Activated CD4-positive, CD25-positive, alpha-beta regulatory T cell (primary cell): ENCODE results near the gene IQSEC1.

Experiments
- DNase-seq, 4 experiments: peaks; one replicate each; lab custom pipeline; 2025; lab: John Stamatoyannopoulos, UW

Gene IQSEC1

GRCh38 chr3:13106308-13107001, 33.2 kb upstream of the IQSEC1 start:
- no peak for DNase-seq

DNA sequence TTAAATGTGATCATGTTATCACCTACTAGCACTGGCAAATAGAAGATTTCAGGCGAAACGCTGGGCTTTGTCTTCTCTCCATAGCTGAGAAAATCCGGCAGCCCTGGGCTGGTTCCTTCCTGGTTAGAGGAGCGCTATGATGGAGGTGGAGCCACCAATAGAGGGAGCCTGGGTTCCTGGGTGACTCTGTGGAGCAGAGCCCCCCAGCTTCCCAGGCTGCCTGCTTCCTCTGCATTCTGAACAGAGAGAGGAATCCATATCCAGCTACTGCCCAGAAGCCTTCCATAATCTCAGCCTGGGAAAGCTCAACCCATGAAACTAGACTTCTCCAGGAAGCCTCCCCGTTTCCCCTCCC, 32.6 kb upstream of the IQSEC1 start:
- no peak for DNase-seq

DNA sequence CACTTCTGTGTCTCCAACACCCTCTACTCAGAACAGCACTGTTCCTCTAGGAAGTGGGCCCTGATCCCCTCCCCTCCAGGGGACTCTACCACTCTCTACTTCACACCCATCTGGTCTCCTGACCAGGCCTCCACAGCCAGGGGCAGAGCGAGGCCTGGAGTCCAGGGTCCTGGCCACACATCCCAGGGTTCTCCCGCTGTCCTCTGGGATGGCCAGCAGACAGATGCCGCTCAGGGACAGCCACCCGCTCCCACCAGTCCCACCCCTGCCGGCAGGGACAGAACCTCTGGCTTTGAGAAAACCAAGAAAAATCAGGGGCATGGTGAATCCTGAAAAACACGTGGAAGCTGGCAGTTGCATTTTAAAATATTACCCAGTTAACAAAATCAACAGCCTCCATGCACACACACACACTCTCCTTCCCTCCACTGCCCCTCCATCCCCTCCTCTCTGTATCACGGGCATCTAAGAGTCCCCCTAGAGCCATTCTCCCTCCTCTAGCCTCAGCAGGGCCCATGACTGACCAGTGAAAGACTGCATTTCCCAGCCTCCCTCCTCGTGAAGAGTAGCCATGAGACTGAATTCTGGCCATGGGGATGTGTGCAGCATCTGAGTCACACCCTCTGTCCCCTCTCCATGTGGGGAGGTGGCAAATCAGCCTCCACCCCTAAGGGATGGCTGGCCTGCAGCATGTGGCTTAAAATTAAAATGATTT, 32.1 kb upstream of the IQSEC1 start:
- no peak for DNase-seq

- no peak for DNase-seq
These were observed 31.3 kb upstream of the IQSEC1 start for GRCh38 chr3:13104511-13104910.

DNA sequence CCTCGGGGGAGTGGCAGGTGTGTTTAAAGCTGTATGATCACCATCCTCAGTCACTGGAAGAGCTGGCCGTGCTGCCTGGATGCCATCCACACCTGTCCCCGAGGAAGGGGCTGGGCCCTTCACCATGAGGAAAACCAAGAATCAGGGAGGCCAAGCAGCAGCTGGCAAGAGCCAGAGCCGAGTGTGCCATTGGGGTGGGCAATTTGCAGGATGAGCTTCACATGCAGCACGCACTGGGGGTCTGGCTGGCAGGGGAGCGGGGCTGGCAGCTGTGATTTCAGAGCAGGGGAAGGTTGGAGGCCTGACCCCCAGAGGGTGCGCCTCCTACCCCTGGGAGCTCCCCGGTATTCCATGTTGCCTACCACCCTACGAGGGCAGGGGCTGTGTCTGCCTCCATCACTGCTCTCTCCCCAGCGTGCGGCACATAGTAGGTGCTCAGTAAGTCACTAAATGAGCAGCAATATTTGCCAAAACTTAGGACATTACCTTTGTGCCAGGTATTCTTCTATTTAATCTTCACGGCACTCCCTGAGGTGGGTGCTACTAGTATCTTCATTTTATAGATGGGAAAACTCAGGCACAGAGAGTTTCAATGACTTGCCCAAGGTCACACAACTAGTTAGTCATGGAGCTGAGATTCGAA, 30.3 kb upstream of the IQSEC1 start:
- DNase-seq, result no peak

DNA sequence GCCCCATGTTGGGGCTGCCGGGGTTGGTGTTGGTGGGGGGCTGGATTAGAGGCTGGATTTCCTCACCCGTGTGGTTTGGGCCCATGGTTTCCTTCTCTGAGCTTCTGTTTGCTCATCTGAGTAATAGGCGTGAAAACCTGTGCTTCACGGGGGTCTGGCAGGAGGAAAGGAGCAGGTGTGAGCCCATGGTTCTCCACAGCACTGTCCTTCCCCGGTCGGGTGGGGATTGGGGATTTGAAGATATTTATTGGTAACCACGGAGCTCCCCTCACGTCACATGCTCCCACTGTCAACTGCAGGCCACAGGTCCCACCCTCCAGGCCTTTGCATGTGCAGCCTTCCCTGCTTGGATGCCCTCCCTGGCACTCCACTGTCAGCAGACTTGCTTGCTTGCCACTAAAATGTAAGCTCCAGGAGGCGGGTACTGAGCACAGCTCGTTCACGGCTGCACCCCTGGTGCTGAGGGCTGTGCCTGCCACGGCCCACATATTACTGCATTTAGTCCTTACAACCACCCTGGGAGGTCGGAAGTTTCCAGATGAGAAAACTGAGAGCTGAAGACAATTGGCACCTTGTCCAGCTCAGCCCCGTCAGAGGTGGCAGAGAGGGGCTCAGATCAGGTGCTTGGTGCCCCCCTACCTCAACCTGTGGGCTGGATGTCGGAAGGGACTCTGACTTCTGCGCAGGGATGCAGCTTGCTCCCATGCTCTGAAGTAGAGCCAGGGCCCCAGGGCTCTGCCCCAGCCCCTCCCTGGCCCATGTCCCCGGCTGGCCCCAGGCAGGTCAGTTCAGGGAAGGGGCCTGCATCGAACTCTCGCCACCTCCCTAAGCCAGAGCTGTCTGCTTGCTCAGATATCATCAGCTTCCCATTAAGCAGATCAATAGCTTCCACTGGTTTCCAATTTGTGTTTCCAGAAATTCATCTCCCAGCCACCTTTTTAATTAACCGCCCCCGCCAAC, 29.4 kb upstream of the IQSEC1 start:
- DNase-seq, result no peak

DNA sequence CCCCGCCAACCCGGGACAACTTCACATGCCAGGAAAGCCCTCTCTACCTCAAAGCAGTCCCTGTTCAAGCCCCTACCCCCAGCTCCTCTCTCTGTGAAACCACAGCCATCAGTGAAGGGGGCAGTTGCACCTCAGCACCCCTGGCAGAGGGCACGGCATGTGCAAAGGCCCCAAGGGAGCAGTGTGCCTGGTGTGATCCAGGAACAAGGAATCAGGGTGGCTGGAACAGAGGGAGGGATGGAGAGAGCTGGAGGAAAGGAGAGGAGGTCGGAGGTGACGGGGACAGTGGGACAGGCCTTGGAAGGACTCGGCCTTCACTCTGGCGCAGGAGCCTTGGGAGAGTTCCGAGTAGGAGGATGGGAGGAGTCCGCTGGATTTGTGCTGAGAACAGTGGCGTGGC, 26.5 kb upstream of the IQSEC1 start:
- no peak for DNase-seq

GRCh38 chr3:13098192-13098988, 25.2 kb upstream of the IQSEC1 start:
- DNase-seq, result no peak

DNA sequence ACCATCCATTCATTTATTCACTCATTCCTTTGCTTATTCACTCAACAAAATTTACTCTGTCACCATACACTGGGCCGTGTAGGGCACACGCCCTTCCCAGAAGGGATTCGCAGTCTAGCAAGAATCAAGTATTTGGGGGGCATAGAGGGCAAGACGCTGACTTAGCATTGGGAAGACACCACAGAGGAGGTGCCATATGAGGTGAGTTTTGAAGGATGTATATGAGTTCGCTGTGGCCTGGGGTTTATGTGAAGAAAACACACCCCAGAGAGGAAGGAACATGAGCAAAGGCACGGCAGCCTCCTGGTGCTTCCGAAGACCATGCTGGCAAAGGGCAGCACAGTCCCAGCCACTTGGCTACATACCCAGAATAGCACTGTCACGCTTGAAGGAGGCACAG, 23.1 kb upstream of the IQSEC1 start:
- DNase-seq, result no peak

DNA sequence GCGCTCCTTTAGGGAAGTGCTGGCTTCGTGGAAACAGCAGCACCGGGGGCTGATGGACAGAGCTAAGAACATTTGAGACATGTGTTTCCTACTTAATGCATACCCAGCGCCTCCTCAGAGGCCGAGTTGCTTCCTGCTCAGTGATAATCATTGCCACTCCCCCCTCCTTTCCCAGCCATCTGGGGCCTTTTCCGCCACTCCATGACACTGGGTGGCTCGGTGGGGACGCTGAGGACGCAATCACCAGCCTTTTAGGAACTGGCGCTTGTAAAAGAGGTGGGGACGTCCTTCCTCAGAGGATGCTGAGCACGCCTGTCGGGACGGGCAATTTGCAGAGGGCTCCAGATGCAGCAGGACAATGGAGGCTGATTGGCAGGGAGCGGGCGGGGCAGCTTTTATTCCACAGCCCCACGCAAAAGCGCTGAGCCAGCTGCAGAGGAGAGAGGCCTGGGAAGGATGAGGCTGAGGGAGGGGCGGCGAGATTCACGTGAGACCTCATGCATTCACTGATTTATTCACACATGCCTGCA, 22.2 kb upstream of the IQSEC1 start:
- DNase-seq, result no peak

- DNase-seq, result no peak
These were observed 20.5 kb upstream of the IQSEC1 start for GRCh38 chr3:13093687-13094086.

GRCh38 chr3:13092621-13093617, 19.7 kb upstream of the IQSEC1 start:
- no peak for DNase-seq

GRCh38 chr3:13091898-13092611, 18.8 kb upstream of the IQSEC1 start:
- DNase-seq, result peak; percentile 52 to 75 (median 58)

DNA sequence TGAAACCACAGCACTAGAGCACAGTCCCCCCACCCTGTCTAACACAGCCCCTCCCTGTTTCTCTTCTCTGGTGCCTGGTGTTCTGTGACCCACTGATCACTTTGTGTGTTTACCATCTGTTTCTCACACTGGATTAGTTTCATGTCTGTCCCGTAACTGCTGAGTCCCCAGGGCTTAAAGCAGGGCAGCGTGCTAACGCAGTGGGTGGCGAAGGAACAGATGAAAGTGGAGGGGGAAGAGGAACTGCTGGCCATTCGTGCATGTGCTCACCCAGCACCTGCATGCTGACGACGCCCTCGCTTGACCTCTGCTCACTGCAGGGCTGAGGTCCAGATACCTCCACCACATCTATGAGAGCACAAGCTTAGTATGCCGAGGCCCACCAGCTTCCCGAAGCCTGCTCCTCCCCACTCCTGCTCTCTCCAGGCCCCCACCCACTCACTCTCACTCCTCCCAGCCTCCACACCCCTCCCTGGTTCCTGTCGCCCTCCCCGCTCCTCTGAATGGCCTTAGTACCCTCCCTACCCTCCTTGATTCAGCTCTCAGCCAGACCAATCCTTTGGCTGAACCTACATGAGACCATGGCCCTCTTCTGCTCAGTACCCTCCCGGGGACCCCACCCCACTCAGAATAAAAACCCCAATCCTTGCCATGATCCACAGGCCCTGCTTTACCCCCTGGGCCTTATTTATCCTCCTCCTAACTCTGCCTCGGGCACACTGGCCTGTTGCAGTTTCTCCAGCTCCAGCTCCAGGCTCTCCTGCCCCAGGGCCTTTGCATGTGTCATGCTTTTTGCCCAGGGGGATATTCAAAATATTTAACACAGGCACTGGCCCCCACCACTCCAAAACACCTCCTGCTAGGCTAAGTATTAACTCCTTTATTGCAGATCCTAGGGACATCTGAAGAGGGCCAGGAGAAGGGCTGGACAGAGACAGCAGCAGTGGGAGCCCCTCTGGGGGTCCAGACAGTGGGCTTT, 15.1 kb upstream of the IQSEC1 start:
- DNase-seq, result no peak

- no peak for DNase-seq
These were observed 14.2 kb upstream of the IQSEC1 start for GRCh38 chr3:13087320-13087990.

- no peak for DNase-seq
These were observed 13.3 kb upstream of the IQSEC1 start for GRCh38 chr3:13086531-13086981.

- no peak for DNase-seq
These were observed 12.6 kb upstream of the IQSEC1 start for GRCh38 chr3:13085846-13086179.
